NCI-H2107 treated with DMSO at 0.1 percent for 48 hours (cell line): Measurements from ENCODE around the gene NUBPL.
"Not testable (repeated sequence)": the region's sequence is repeated elsewhere in the genome, so short reads cannot be mapped to it uniquely, and the experiment has no call there.

Experiments
- DNase-seq: peaks from one replicate; lab custom pipeline; 2025; ENCODE audit not compliant: unreplicated experiment; lab: John Stamatoyannopoulos, UW

The NUBPL gene

GRCh38 chr14:31802838-31803237 lies 241.6 kb downstream of the NUBPL start:
- no peak for DNase-seq

- no peak for DNase-seq
Observed at GRCh38 chr14:31806249-31806648, 245.0 kb downstream of the NUBPL start.

GRCh38 chr14:31811693-31812628 lies 250.8 kb downstream of the NUBPL start:
- DNase-seq = not testable (repeated sequence)

- not testable (repeated sequence) for DNase-seq
Observed at GRCh38 chr14:31813724-31814490, 252.7 kb downstream of the NUBPL start.

- DNase-seq = no peak
Observed at GRCh38 chr14:31819281-31819680, 258.1 kb downstream of the NUBPL start.

- no peak for DNase-seq
Observed at GRCh38 chr14:31825459-31825858, 264.3 kb downstream of the NUBPL start.

GRCh38 chr14:31827325-31827724 lies 266.1 kb downstream of the NUBPL start:
- peak; percentile 19 for DNase-seq

GRCh38 chr14:31828946-31829868 lies 268.0 kb downstream of the NUBPL start:
- no peak for DNase-seq

GRCh38 chr14:31834616-31835015 lies 273.4 kb downstream of the NUBPL start:
- peak; percentile 24 for DNase-seq

GRCh38 chr14:31835049-31835448 lies 273.8 kb downstream of the NUBPL start:
- DNase-seq = no peak

GRCh38 chr14:31837031-31837430 lies 275.8 kb downstream of the NUBPL start:
- DNase-seq = no peak

GRCh38 chr14:31842899-31843298 lies 281.7 kb downstream of the NUBPL start:
- DNase-seq = peak; percentile 89

- DNase-seq = no peak
Observed at GRCh38 chr14:31843361-31844091, 282.3 kb downstream of the NUBPL start.

- DNase-seq = no peak
Observed at GRCh38 chr14:31854508-31855075, 293.4 kb downstream of the NUBPL start.

GRCh38 chr14:31855262-31855661 lies 294.1 kb downstream of the NUBPL start:
- no peak for DNase-seq

GRCh38 chr14:31856003-31856402 lies 294.8 kb downstream of the NUBPL start:
- DNase-seq = not testable (repeated sequence)

- DNase-seq = no peak
Observed at GRCh38 chr14:31858868-31859267, 297.7 kb downstream of the NUBPL start.

GRCh38 chr14:31864937-31865855 lies 304.0 kb downstream of the NUBPL start:
- no peak for DNase-seq

GRCh38 chr14:31867570-31867969 lies 306.4 kb downstream of the NUBPL start:
- no peak for DNase-seq
